ENCODE data around the gene SPOCK1.

The SPOCK1 gene

GRCh38 chr5:137439645-137440044 lies 59.5 kb downstream of the SPOCK1 start:
- DNase-seq, result no peak

- DNase-seq, result no peak
Observed at GRCh38 chr5:137438932-137439331, 60.2 kb downstream of the SPOCK1 start.

- DNase-seq, result no peak
Observed at GRCh38 chr5:137437774-137438173, 61.4 kb downstream of the SPOCK1 start.

GRCh38 chr5:137433539-137433938 lies 65.6 kb downstream of the SPOCK1 start:
- DNase-seq, result no peak

- no peak for DNase-seq
Observed at GRCh38 chr5:137432376-137432775, 66.8 kb downstream of the SPOCK1 start.

- DNase-seq, result no peak
Observed at GRCh38 chr5:137431051-137431450, 68.1 kb downstream of the SPOCK1 start.

- no peak for DNase-seq
Observed at GRCh38 chr5:137415231-137415681, 83.9 kb downstream of the SPOCK1 start.

- DNase-seq, result no peak
Observed at GRCh38 chr5:137414112-137414755, 84.9 kb downstream of the SPOCK1 start.

GRCh38 chr5:137412136-137412535 lies 87.0 kb downstream of the SPOCK1 start:
- DNase-seq, result no peak

- no peak for DNase-seq
Observed at GRCh38 chr5:137410234-137411010, 88.7 kb downstream of the SPOCK1 start.

- DNase-seq, result no peak
Observed at GRCh38 chr5:137409736-137410135, 89.4 kb downstream of the SPOCK1 start.

GRCh38 chr5:137407090-137407489 lies 92.0 kb downstream of the SPOCK1 start:
- DNase-seq, result no peak

GRCh38 chr5:137405393-137405792 lies 93.7 kb downstream of the SPOCK1 start:
- DNase-seq, result no peak

GRCh38 chr5:137403869-137404268 lies 95.3 kb downstream of the SPOCK1 start:
- no peak for DNase-seq

- no peak for DNase-seq
Observed at GRCh38 chr5:137402436-137403187, 96.5 kb downstream of the SPOCK1 start.

- no peak for DNase-seq
Observed at GRCh38 chr5:137401946-137402345, 97.2 kb downstream of the SPOCK1 start.

GRCh38 chr5:137400571-137400970 lies 98.6 kb downstream of the SPOCK1 start:
- DNase-seq, result no peak

GRCh38 chr5:137399911-137400310 lies 99.2 kb downstream of the SPOCK1 start:
- no peak for DNase-seq

- no peak for DNase-seq
Observed at GRCh38 chr5:137398751-137399150, 100.4 kb downstream of the SPOCK1 start.

- no peak for DNase-seq
Observed at GRCh38 chr5:137398154-137398553, 101.0 kb downstream of the SPOCK1 start.

- DNase-seq, result no peak
Observed at GRCh38 chr5:137395011-137395755, 103.9 kb downstream of the SPOCK1 start.

- no peak for DNase-seq
Observed at GRCh38 chr5:137394380-137394779, 104.7 kb downstream of the SPOCK1 start.

Data from CD4-positive, alpha-beta T cell treated with Interleukin-4 for 1 hour (primary cell).